ENCODE results near the gene POLRMT.

POLRMT gene

DNA sequence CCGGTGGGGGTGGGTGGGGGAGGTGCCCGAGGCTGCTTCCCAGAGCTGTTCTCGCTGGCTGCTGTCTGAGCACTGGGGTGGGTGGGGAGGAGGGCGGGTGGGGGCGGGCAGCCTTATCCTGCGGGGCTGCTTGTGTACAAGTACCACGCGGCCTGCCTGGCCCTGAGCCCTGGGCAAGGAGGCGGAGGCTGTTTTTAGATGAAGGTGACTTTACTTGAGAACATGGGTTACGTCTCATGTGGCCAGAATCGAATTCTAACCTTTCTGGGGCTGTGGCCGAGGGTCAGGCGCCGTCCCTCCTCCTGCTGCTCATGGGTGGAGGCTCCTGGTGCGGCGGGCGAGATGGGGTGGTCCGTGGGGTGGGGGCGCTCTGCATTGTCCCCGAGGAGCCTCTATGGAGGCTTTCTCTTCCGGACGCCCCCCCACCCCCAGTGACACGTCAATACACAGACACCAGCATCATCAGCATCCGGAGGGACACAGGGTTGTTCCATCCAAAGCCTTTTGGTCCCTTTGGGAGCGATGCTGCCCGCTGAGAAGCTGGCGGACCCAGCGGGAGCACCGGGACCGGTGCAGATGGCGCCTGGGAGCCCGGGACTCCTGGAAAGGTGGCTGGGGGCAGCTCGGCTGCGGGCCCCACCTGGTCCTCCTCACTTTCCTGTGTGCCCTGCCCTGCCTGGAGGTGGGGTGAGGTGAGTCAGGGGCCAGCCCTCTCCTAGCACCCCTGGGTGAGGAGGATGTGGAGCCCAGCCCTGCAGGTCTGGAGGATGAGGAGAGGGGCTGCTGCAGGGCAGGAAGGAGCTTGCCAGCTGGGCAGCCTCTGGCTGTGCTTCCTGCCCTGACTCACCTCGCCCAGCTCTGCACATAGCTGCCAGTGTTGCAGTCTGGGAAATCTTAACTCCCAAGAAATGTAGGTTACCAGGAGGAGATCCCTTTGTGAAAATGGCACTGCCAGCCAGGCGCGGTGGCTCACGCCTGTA lies 57.5 kb downstream of the POLRMT start:
- peak; percentile 57 to 84 for DNase-seq

DNA sequence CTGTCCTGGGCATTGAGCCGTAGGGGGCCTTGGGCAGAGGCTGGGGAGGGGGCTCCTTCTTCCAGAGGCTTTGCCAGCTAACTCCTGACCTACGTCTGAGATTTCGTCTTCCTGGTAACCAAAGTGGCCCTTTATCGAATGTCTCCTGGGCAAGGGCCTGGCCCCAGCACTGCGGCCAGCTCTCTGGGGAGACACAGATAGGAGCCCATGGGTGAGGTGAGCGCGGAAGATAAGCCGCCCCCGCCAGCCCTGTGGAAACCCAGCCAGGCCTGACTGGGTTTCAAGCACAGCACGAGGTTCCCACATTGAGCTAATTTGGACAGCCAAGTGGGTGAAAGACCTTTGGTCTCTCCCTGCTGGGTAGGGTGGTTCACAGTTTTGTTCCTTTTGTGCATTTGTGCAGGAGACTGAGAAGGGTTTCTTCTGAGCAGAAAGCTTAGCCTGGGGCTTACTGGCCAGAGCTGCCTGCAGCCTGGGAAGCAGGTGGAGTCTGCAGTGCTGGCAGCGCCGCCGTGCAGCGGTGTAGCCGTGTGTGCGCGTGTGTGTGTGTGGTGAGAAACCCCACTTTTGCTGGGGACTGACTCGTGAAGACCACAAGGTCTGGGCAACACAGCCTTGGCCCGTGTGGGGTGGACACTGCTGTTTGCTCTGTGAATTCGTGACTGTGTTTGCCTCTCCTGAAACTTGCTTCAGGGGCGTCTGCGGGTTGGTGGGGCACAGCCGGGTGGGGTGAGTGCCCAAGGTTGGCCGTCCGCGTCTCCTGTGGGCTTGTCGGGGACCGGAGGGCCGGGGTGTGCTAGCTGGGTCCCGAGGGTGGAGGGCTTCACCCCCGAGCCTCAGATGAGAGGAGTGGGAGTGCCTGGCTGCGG lies 58.4 kb downstream of the POLRMT start:
- no peak for DNase-seq

DNA sequence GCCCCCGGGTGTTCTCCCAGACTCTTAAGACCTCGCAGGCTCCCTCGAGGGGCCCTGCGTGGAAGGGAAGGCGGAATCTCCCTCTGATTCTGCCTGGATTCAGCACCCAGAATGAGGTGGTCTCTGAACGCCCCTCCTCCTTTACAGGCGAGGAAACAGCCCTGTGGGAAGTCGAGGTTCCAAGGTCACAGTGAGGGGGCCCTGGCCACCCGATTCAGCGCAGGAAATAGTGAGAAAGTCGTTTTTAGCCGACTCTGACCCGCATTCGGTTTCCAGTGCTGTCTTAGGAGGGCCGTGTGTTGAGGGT lies 59.9 kb downstream of the POLRMT start:
- DNase-seq, result no peak

DNA sequence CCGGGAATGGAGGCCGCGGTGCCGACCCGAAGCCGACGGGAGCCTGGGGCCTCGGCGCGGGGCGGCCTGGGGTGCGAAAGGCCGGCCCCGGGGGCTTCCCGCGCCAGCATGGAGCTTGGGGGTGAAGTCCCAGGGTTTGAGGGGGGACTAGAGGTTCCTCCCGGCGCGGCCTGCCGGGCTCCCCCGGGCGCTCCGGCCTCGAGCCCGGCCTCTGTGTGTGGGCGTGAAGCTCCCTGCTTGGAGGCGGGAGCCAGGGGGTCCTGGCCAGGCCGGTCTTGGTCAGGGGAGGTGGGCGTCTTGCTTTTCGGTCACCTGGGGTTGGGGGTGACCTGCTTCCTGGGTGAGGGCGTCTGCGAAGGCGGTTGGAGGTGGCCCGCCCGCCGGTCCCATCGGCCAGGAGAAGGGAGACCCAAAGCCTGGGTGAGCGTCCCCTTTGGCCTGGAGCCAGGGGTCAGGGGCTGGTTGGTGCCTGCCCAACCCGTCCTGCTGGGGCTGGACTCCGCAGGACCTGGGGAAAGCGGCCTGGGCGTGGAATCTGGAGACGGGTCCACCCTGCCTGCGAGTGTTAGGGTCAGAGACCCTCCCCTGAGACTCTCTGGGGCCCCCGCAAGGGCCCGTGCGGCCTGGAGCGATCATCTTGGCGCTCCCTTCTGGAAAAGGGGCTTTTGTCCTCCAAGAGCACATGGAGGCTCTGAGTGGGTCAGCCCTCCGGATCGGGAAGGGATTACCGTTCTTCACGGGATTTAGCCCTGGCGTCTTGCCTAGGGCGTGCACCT lies 60.4 kb downstream of the POLRMT start:
- DNase-seq, result peak in 1 of 2 experiments; percentile 31

DNA sequence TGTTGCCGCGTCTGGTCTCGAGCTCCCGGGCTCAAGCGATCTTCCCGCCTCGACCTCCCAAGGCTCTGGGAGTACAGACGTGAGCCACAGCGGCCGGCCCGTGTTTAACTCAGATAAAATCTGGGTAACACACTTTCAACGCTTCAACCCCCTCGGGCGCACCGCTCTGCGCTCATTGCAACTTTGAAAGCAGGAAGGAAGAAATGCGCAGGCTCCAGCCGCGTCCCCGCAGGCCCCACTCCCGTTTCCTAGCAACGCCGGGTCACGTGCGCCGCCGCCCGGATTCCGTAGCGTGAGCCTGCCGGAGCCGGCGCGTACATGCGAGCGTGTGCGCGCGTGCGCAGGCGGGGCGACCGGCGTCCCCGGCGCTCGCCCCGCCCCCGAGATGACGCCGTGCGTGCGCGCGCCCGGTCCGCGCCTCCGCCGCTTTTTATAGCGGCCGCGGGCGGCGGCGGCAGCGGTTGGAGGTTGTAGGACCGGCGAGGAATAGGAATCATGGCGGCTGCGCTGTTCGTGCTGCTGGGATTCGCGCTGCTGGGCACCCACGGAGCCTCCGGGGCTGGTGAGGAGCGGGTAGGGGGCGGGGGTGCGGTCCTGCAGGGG lies 61.1 kb downstream of the POLRMT start, which contains the start of gene BSG:
TSS of gene BSG (plus strand) at position 457 of the 603 bp plus-strand sequence. CDS start at position 496, 39 bp downstream.
- peak; percentile 85 to 92 for DNase-seq

DNA sequence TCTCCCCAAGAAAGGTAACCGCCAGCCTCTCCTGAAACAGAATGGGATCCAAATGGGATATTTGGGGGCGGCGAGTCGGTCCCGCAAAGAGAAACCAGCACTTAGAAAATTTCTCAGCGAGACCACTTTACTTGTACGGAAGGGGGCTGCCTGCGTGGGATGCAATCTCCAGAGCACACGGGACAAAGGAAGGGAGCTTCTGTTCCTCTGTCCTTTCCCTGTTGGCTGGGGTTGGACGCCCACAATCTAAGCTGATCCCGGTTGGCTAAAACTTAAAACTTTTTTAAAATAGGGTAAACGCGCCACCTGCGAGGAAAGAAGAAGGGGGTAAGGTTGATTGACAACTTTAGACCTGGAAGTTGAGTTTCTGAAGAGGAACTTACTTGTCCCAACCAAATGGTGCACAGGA lies 61.8 kb downstream of the POLRMT start:
- DNase-seq, result peak; percentile 51 to 70

DNA sequence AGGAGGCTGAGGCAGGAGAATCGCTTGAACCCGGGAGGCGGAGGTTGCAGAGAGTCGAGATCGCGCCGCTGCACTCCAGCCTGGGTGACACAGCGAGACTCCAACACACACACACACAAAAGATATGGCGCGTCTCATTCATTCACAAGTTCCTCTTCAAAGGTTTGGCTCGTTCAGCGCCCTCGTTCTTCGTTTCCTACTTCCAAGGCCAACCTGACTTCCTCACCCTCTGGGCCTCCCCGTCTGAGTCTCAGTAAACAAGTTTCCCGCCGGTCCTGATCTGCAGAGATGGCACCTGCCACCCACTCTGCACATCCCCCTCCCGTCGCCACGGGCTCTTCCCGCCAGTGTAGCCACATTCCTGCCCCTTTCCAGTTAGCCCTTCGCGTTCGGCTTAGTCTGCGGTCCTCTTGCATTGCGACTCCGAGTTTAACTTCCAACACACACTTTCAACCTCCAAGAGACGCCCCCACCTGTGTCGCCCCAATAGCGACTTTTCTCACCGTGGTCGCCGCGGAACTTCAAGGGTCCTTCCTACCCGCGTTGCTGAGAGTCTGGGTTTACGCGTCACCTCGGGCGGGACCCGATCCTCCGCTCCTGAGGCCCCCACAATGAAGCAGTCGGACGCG lies 62.3 kb downstream of the POLRMT start:
- DNase-seq, result peak in 1 of 2 experiments; percentile 82

DNA sequence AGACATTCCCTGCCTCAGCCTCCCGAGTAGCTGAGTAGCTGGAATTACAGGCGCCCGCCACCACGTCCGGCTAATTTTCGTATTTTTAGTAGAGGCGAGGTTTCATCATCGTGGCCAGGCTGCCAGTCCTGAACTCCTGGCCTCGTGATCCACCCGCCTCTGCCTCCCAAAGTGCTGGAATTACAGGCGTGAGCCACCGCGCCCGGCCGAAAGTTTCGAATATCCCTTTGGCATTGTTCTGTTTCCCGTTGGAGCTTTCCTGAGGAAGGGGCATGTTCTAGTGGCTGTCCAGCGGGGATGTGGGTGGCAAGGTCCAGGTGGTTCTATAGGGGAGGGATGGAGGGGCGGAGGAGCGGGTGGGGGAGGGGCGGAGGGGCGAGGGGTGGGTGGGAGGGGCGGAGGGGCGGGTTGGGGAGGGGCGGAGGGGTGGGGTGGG lies 63.1 kb downstream of the POLRMT start:
- no peak for DNase-seq

DNA sequence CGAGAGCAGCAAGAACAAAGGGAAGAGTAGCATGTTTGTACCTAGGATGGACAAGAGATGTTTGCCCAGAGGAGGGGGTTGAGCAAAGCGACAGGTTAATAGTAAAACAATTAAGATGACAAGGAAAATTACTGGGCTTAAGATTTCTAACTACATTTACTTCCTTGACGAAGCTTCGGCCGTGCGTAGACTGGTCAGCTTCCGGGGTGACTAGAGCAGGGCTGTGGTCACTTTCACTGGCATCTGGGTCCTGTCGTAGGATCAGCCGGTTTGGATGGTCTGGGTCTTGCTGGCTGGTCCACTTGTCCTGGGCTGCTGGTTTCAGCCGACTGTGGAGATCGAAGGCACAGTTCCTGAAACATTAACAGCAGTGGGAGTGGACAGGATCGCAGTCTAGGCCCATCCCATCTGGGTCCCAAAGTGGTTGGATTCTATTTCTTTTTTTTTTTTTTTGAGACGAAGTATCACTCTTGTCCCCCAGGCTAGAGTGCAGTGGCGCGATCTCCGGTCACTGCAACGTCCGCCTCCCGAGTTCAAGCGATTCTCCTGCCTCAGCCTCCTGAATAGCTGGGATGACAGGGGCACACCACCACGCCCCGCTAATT lies 65.9 kb downstream of the POLRMT start:
- DNase-seq, result no peak

Measured in SW 1271 (cell line).